ENCODE results near the gene VCX2.
"Not testable (repeated sequence)": the region's sequence is repeated elsewhere in the genome, so short reads cannot be mapped to it uniquely, and the experiment has no call there.

Gene VCX2

GRCh38 chrX:8171169-8171568, at the start of gene VCX2:
VCX2 (minus strand) TSS chrX:8171267; CDS start chrX:8170643, 624 bp downstream.
- DNase-seq (ENCODE audit: low read depth): not testable (repeated sequence)

- DNase-seq (ENCODE audit: low read depth): no peak
Observed at GRCh38 chrX:8204943-8205342, 33.9 kb upstream of the VCX2 start.

- DNase-seq (ENCODE audit: low read depth): no peak
Observed at GRCh38 chrX:8204169-8204935, 33.3 kb upstream of the VCX2 start.

- no peak for DNase-seq (ENCODE audit: low read depth)
Observed at GRCh38 chrX:8201896-8202331, 30.8 kb upstream of the VCX2 start.

GRCh38 chrX:8196776-8197175, 25.7 kb upstream of the VCX2 start:
- DNase-seq (ENCODE audit: low read depth): no peak

- DNase-seq (ENCODE audit: low read depth): no peak
Observed at GRCh38 chrX:8194216-8194615, 23.1 kb upstream of the VCX2 start.

- no peak for DNase-seq (ENCODE audit: low read depth)
Observed at GRCh38 chrX:8192276-8192675, 21.2 kb upstream of the VCX2 start.

- DNase-seq (ENCODE audit: low read depth): no peak
Observed at GRCh38 chrX:8191022-8191421, 20.0 kb upstream of the VCX2 start.

GRCh38 chrX:8190341-8190830, 19.3 kb upstream of the VCX2 start:
- DNase-seq (ENCODE audit: low read depth): no peak

GRCh38 chrX:8189096-8189830, 18.2 kb upstream of the VCX2 start:
- no peak for DNase-seq (ENCODE audit: low read depth)

GRCh38 chrX:8183346-8183745, 12.3 kb upstream of the VCX2 start:
- no peak for DNase-seq (ENCODE audit: low read depth)

GRCh38 chrX:8179656-8180055, 8.6 kb upstream of the VCX2 start:
- no peak for DNase-seq (ENCODE audit: low read depth)

- not testable (repeated sequence) for DNase-seq (ENCODE audit: low read depth)
Observed at GRCh38 chrX:8154011-8154410, 17.1 kb downstream of the VCX2 start.

- no peak for DNase-seq (ENCODE audit: low read depth)
Observed at GRCh38 chrX:8147226-8147625, 23.8 kb downstream of the VCX2 start.

GRCh38 chrX:8144925-8145324, 26.1 kb downstream of the VCX2 start:
- DNase-seq (ENCODE audit: low read depth): no peak

GRCh38 chrX:8141896-8142295, 29.2 kb downstream of the VCX2 start:
- no peak for DNase-seq (ENCODE audit: low read depth)

GRCh38 chrX:8140986-8141744, 29.9 kb downstream of the VCX2 start:
- no peak for DNase-seq (ENCODE audit: low read depth)

- DNase-seq (ENCODE audit: low read depth): no peak
Observed at GRCh38 chrX:8139716-8140115, 31.4 kb downstream of the VCX2 start.

- no peak for DNase-seq (ENCODE audit: low read depth)
Observed at GRCh38 chrX:8138252-8138651, 32.8 kb downstream of the VCX2 start.

GRCh38 chrX:8126648-8127047, 44.4 kb downstream of the VCX2 start:
- no peak for DNase-seq (ENCODE audit: low read depth)

- DNase-seq (ENCODE audit: low read depth): no peak
Observed at GRCh38 chrX:8126092-8126491, 45.0 kb downstream of the VCX2 start.

GRCh38 chrX:8125566-8125965, 45.5 kb downstream of the VCX2 start:
- DNase-seq (ENCODE audit: low read depth): no peak

- DNase-seq (ENCODE audit: low read depth): no peak
Observed at GRCh38 chrX:8122538-8122937, 48.5 kb downstream of the VCX2 start.

Data from HS-27A (cell line).